ENCODE measurements around the gene MAP3K9. TPM values are rescaled to one million over a fixed set of nuclear protein-coding genes. Genes with fewer than 3 reads are reported as not detected.
A peak's percentile ranks its signal among the peaks of the same experiment; 100 is the strongest.
"Not testable (repeated sequence)": the region's sequence is repeated elsewhere in the genome, so short reads cannot be mapped to it uniquely, and the experiment has no call there.

The MAP3K9 gene
- total RNA-seq, 2 experiments from 2014 or later: 4.2 to 6.4 TPM

GRCh38 chr14:70857496-70857890 is 48.2 kb upstream of the MAP3K9 start:
- CTCF ChIA-PET (ENCODE audit: unreplicated experiment): no interaction called here
- no peaks in the 10 kb centered on the region for H3K9me3 ChIP-seq (ENCODE audit: low read length)
- no peaks in the 10 kb centered on the region for H3K36me3 ChIP-seq (ENCODE audit: insufficient read depth, low read length)
- H2AFZ ChIP-seq (ENCODE audit: low read length): no peak overlapping the region
- no peak overlapping the region for H3K27ac ChIP-seq (ENCODE audit: low read depth, low read length, poor library complexity, severe bottlenecking)
- no peaks in the 10 kb centered on the region for H3K4me1 ChIP-seq (ENCODE audit: insufficient read depth, low read length, poor library complexity, severe bottlenecking)
- no peak overlapping the region for H3K4me3 ChIP-seq (ENCODE audit: low read depth, low read length, poor library complexity, severe bottlenecking)
- no peaks in the 10 kb centered on the region for H3K79me2 ChIP-seq (ENCODE audit: insufficient read depth, low read depth, low read length)
- no peak overlapping the region for H3K4me2 ChIP-seq (ENCODE audit: low read length)
- intact Hi-C loops (cut with micrococcal nuclease; ENCODE audit: unreplicated experiment): no loop called here
- BruUV-seq (replicated peaks): no TSS peak
- no peak for DNase-seq (ENCODE audit: low spot score)
- no peaks in the 10 kb centered on the region for H4K20me1 ChIP-seq (ENCODE audit: insufficient read depth, low read length)
- TF ChIP-seq, protein P1, sequence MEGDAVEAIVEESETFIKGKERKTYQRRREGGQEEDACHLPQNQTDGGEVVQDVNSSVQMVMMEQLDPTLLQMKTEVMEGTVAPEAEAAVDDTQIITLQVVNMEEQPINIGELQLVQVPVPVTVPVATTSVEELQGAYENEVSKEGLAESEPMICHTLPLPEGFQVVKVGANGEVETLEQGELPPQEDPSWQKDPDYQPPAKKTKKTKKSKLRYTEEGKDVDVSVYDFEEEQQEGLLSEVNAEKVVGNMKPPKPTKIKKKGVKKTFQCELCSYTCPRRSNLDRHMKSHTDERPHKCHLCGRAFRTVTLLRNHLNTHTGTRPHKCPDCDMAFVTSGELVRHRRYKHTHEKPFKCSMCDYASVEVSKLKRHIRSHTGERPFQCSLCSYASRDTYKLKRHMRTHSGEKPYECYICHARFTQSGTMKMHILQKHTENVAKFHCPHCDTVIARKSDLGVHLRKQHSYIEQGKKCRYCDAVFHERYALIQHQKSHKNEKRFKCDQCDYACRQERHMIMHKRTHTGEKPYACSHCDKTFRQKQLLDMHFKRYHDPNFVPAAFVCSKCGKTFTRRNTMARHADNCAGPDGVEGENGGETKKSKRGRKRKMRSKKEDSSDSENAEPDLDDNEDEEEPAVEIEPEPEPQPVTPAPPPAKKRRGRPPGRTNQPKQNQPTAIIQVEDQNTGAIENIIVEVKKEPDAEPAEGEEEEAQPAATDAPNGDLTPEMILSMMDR (conservative IDR thresholded peaks at IDR 0.05; ENCODE audit: low read length): no peak
- TF ChIP-seq EZH2phosphoT487 (IDR thresholded peaks at IDR 0.05; ENCODE audit: borderline replicate concordance, low read depth, low read length): no peak
- H3K9me2 ChIP-seq (ENCODE audit: insufficient read depth, low read length): no peaks in the 10 kb centered on the region
- POLR2A ChIA-PET: no interaction called here

GRCh38 chr14:70856851-70857495 is 47.7 kb upstream of the MAP3K9 start:
- no peaks in the 10 kb centered on the region for H3K9me2 ChIP-seq (ENCODE audit: insufficient read depth, low read length)
- no TSS peak for BruUV-seq (replicated peaks)
- H3K36me3 ChIP-seq (ENCODE audit: insufficient read depth, low read length): no peaks in the 10 kb centered on the region
- POLR2A ChIA-PET: no interaction called here
- H3K27ac ChIP-seq (ENCODE audit: low read depth, low read length, poor library complexity, severe bottlenecking): no peak overlapping the region
- CTCF ChIA-PET (ENCODE audit: unreplicated experiment): no interaction called here
- DNase-seq (ENCODE audit: low spot score): no peak
- intact Hi-C loops (cut with micrococcal nuclease; ENCODE audit: unreplicated experiment): no loop called here
- no peak overlapping the region for H3K4me2 ChIP-seq (ENCODE audit: low read length)
- H3K4me1 ChIP-seq (ENCODE audit: insufficient read depth, low read length, poor library complexity, severe bottlenecking): no peaks in the 10 kb centered on the region
- no peaks in the 10 kb centered on the region for H3K79me2 ChIP-seq (ENCODE audit: insufficient read depth, low read depth, low read length)
- no peak overlapping the region for H3K4me3 ChIP-seq (ENCODE audit: low read depth, low read length, poor library complexity, severe bottlenecking)
- TF ChIP-seq EZH2phosphoT487 (IDR thresholded peaks at IDR 0.05; ENCODE audit: borderline replicate concordance, low read depth, low read length): no peak
- TF ChIP-seq, protein P1 (conservative IDR thresholded peaks at IDR 0.05; ENCODE audit: low read length): no peak
- no peaks in the 10 kb centered on the region for H3K9me3 ChIP-seq (ENCODE audit: low read length)
- H4K20me1 ChIP-seq (ENCODE audit: insufficient read depth, low read length): no peaks in the 10 kb centered on the region
- no peak overlapping the region for H2AFZ ChIP-seq (ENCODE audit: low read length)

- TF ChIP-seq, protein P1 (conservative IDR thresholded peaks at IDR 0.05; ENCODE audit: low read length): peak; percentile 43
- no peak for TF ChIP-seq EZH2phosphoT487 (IDR thresholded peaks at IDR 0.05; ENCODE audit: borderline replicate concordance, low read depth, low read length)
- Histone ChIP-seq H3K4me2 (ENCODE audit: low read length) (no peak overlapping the region), H3K4me1 (ENCODE audit: insufficient read depth, low read length, poor library complexity, severe bottlenecking) (no peaks in the 10 kb centered on the region), H4K20me1 (ENCODE audit: insufficient read depth, low read length) (no peaks in the 10 kb centered on the region), H3K4me3 (ENCODE audit: low read depth, low read length, poor library complexity, severe bottlenecking) (no peak overlapping the region), H3K27ac (ENCODE audit: low read depth, low read length, poor library complexity, severe bottlenecking) (no peak overlapping the region), H3K9me2 (ENCODE audit: insufficient read depth, low read length) (no peaks in the 10 kb centered on the region), H3K79me2 (ENCODE audit: insufficient read depth, low read depth, low read length) (no peaks in the 10 kb centered on the region), H3K36me3 (ENCODE audit: insufficient read depth, low read length) (no peaks in the 10 kb centered on the region), H2AFZ (ENCODE audit: low read length) (no peak overlapping the region), H3K9me3 (ENCODE audit: low read length) (no peaks in the 10 kb centered on the region)
- CTCF ChIA-PET (ENCODE audit: unreplicated experiment): no interaction called here
- no peak for DNase-seq (ENCODE audit: low spot score)
- POLR2A ChIA-PET: interaction anchor here (1.2 kb wide), 1 partner anchor 28 kb away, joined by 3 read pairs; no protein-coding TSS in a partner anchor
- no TSS peak for BruUV-seq (replicated peaks)
- intact Hi-C loops (cut with micrococcal nuclease; ENCODE audit: unreplicated experiment): no loop called here
These were observed 46.2 kb upstream of the MAP3K9 start for GRCh38 chr14:70855486-70855885.

DNA sequence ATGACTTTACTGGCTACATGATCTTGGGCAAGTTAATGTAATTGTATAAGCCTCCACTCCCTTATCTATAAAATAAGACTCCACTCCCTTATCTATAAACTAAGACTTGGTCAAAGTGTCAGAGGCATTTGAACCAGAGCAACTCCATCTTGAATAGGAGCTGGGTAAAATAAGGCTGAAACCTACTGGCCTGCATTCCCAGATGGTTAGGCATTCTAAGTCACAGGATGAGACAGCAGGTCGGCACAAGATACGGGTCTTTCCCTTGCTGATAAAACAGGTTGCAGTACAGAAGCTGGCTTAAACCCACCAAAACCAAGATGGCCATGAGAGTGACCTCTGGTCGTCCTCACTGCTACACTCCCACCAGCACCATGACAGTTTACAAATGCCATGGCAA is 44.3 kb upstream of the MAP3K9 start:
- H3K79me2 ChIP-seq (ENCODE audit: insufficient read depth, low read depth, low read length); intact Hi-C loops (cut with micrococcal nuclease; ENCODE audit: unreplicated experiment); H4K20me1 ChIP-seq (ENCODE audit: insufficient read depth, low read length): not testable (repeated sequence)

More for the DNA sequence above, 44.3 kb upstream of the MAP3K9 start:
- BruUV-seq (replicated peaks); POLR2A ChIA-PET; H3K4me3 ChIP-seq (ENCODE audit: low read depth, low read length, poor library complexity, severe bottlenecking); CTCF ChIA-PET (ENCODE audit: unreplicated experiment); H3K27ac ChIP-seq (ENCODE audit: low read depth, low read length, poor library complexity, severe bottlenecking); DNase-seq (ENCODE audit: low spot score); H3K4me2 ChIP-seq (ENCODE audit: low read length); H3K36me3 ChIP-seq (ENCODE audit: insufficient read depth, low read length); H3K9me3 ChIP-seq (ENCODE audit: low read length); H3K4me1 ChIP-seq (ENCODE audit: insufficient read depth, low read length, poor library complexity, severe bottlenecking); H3K9me2 ChIP-seq (ENCODE audit: insufficient read depth, low read length); H2AFZ ChIP-seq (ENCODE audit: low read length): not testable (repeated sequence)

Data from OCI-LY7 (cell line).